Smooth muscle cell (in vitro differentiated cells): ENCODE data around the gene SATB2. TPM values are rescaled to one million over a fixed set of nuclear protein-coding genes. Genes with fewer than 3 reads are reported as not detected.

ENCODE experiments used
- DNase-seq: peaks from one replicate; lab custom pipeline; 2025; ENCODE audit not compliant: unreplicated experiment; lab: John Stamatoyannopoulos, UW
- H2AFZ ChIP-seq: fragments of 200-600 bp; sonication (generic); 2 replicates; pipeline ENCODE4 v1.6.0; 2016; ENCODE audit warnings: antibody characterized with exemption, low read depth, mild to moderate bottlenecking
- H3F3A ChIP-seq: fragments of 200-600 bp; sonication (generic); 2 replicates; pipeline ENCODE4 v1.6.0; 2017; ENCODE audit warnings: antibody characterized with exemption, low read depth
- H3K27ac ChIP-seq: fragments of 200-600 bp; sonication (generic); 2 replicates; pipeline ENCODE4 v1.5.1; 2016; ENCODE audit warnings: low read depth, mild to moderate bottlenecking
- H3K27me3 ChIP-seq: fragments of 200-600 bp; sonication (generic); 2 replicates; pipeline ENCODE4 v1.6.1; 2016; ENCODE audit warnings: low read depth, mild to moderate bottlenecking
- H3K36me3 ChIP-seq: fragments of 200-600 bp; sonication (generic); 2 replicates; pipeline ENCODE4 v1.5.1; 2016; ENCODE audit warnings: low read depth
- H3K4me1 ChIP-seq: fragments of 200-600 bp; sonication (generic); 2 replicates; pipeline ENCODE4 v1.5.1; 2016; ENCODE audit warnings: low read depth
- H3K4me2 ChIP-seq: fragments of 200-600 bp; sonication (generic); 2 replicates; pipeline ENCODE4 v1.6.0; 2016; ENCODE audit warnings: mild to moderate bottlenecking
- H3K4me3 ChIP-seq: fragments of 200-600 bp; sonication (generic); 2 replicates; pipeline ENCODE4 v1.5.1; 2016; ENCODE audit warnings: mild to moderate bottlenecking
- H3K79me2 ChIP-seq: fragments of 200-600 bp; sonication (generic); 2 replicates; pipeline ENCODE4 v1.6.0; 2016; ENCODE audit warnings: low read depth, mild to moderate bottlenecking
- H3K9ac ChIP-seq: fragments of 200-600 bp; sonication (generic); 2 replicates; pipeline ENCODE4 v1.6.0; 2016; ENCODE audit warnings: low read depth
- H3K9me3 ChIP-seq: fragments of 200-600 bp; sonication (generic); replicated peaks from 2 replicates; pipeline ENCODE4 v1.5.1; 2016; ENCODE audit warnings: low read depth
- H4K20me1 ChIP-seq: fragments of 200-600 bp; sonication (generic); 2 replicates; pipeline ENCODE4 v1.6.0; 2016; ENCODE audit warnings: low read depth
- WGBS: methylation state at CpG from one replicate; pipeline ENCODE4 v1.1.7; 2016; ENCODE audit warnings: low lambda C conversion rate; 5-methylcytosine and 5-hydroxymethylcytosine counted together
- polyA plus RNA-seq: library from polyadenylated mRNA; unstranded; fragments of >200 nt; fragmentation: Nextera tagmentation; extraction: Ambion mirVana; gene quantifications from 2 replicates; pipeline ENCODE4 v1.2.1, GENCODE V29; 2016
- total RNA-seq: library from RNA; depleted of rRNA; stranded (reverse); fragments of >200 nt; gene quantifications from 2 replicates; pipeline ENCODE4 v1.2.3, GENCODE V29; 2014
- TF ChIP-seq, protein P1 (sequence below): fragments of 200-600 bp; sonication (generic); IDR thresholded peaks from 2 replicates; pipeline ENCODE4 v1.5.1; 2017; ENCODE audit warnings: borderline replicate concordance, mild to moderate bottlenecking, antibody characterized with exemption; ENCODE audit not compliant: insufficient read depth, poor library complexity, severe bottlenecking

Gene SATB2
- total and polyA plus RNA-seq, 2 experiments from 2014 or later, result 0.73 to 12.5 TPM

DNA sequence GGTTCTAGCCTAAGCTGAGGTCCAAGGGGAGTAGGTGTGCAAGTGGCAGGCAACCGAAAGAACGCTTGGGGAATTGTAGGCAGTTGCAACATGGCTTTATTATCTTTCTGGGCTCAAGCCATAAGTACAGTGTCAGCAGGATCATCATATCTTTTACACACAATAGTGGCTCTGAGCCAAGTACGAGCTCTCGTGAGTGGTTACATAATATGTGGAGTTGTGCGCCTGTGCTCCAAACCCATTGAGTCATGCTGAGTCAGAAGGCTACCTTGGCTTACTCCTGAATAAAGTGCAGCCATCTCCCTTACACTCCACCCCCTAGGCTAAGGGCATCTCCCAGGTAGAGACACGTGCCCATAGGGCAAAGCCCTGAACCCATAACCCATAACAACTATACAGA, 233.9 kb downstream of the SATB2 start:
- H3K36me3 ChIP-seq, result no peaks in the 10 kb centered on the region
- no peaks in the 10 kb centered on the region for H3K79me2 ChIP-seq
- no peaks in the 10 kb centered on the region for H3K4me1 ChIP-seq
- H3K27ac ChIP-seq, result no peak overlapping the region
- H3K27me3 ChIP-seq, result no peaks in the 10 kb centered on the region
- DNase-seq, result no peak
- H3K4me3 ChIP-seq, result no peak overlapping the region
- 89% methylated on average over 6 of the region's 6 CpGs for WGBS
- H3K4me2 ChIP-seq, result no peak overlapping the region
- TF ChIP-seq, protein P1, sequence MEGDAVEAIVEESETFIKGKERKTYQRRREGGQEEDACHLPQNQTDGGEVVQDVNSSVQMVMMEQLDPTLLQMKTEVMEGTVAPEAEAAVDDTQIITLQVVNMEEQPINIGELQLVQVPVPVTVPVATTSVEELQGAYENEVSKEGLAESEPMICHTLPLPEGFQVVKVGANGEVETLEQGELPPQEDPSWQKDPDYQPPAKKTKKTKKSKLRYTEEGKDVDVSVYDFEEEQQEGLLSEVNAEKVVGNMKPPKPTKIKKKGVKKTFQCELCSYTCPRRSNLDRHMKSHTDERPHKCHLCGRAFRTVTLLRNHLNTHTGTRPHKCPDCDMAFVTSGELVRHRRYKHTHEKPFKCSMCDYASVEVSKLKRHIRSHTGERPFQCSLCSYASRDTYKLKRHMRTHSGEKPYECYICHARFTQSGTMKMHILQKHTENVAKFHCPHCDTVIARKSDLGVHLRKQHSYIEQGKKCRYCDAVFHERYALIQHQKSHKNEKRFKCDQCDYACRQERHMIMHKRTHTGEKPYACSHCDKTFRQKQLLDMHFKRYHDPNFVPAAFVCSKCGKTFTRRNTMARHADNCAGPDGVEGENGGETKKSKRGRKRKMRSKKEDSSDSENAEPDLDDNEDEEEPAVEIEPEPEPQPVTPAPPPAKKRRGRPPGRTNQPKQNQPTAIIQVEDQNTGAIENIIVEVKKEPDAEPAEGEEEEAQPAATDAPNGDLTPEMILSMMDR, result no peak
- H2AFZ ChIP-seq, result no peak overlapping the region
- no peaks in the 10 kb centered on the region for H4K20me1 ChIP-seq
- H3K9ac ChIP-seq, result no peak overlapping the region
- H3F3A ChIP-seq, result no peaks in the 10 kb centered on the region
- H3K9me3 ChIP-seq, result no peaks in the 10 kb centered on the region

DNA sequence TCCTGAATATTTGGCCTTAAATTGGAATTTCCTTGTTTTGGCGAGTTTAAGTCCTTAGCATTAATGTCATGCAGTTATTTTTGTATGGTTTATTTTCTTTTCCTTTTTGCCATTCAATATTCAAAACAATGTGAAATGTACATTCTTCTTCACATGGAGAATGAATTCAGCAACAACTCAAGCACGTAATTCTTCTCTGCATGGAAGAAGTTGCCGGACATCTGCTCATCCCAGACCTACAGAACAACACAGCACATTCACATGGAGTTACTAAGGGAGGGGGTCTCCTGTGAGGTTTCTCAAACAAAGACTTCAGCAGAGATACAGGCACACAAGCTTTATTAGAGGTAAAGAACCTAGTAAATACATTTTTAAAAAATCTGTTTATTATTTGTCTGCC, 236.8 kb downstream of the SATB2 start:
- H3K9me3 ChIP-seq, result no peaks in the 10 kb centered on the region
- no peaks in the 10 kb centered on the region for H3K36me3 ChIP-seq
- no peak overlapping the region for H2AFZ ChIP-seq
- TF ChIP-seq, protein P1, result no peak
- H3K27ac ChIP-seq, result no peak overlapping the region
- H4K20me1 ChIP-seq, result no peaks in the 10 kb centered on the region
- no peak overlapping the region for H3K9ac ChIP-seq
- no peaks in the 10 kb centered on the region for H3K27me3 ChIP-seq
- no peaks in the 10 kb centered on the region for H3F3A ChIP-seq
- WGBS, result 88% methylated on average over 3 of the region's 3 CpGs
- no peak overlapping the region for H3K4me3 ChIP-seq
- DNase-seq, result no peak
- no peaks in the 10 kb centered on the region for H3K4me1 ChIP-seq
- no peaks in the 10 kb centered on the region for H3K79me2 ChIP-seq
- no peak overlapping the region for H3K4me2 ChIP-seq

DNA sequence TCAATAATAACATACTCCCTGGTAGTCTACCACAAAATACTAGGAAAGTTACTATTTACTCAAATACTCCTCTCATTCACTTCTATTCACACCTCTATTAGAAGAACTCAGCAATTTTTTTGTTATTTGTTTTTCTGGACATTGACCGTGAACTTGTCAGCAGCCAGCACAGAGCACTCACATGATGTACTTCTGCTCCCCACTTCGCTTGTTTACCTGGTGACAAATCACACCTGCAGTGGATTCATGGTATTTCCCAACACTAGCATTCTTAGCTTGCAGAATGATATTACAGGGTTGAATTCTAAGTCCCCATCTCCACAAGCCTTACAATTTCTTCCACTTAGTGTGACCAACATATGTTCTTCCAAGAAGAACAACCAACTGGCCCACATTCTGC, 238.2 kb downstream of the SATB2 start:
- no peak for DNase-seq
- Histone ChIP-seq H3K79me2 (no peaks in the 10 kb centered on the region), H3K4me1 (no peaks in the 10 kb centered on the region), H2AFZ (no peak overlapping the region), H3F3A (no peaks in the 10 kb centered on the region), H3K4me3 (no peak overlapping the region), H3K27me3 (no peaks in the 10 kb centered on the region), H3K9me3 (no peaks in the 10 kb centered on the region), H3K9ac (no peak overlapping the region), H3K36me3 (no peaks in the 10 kb centered on the region), H3K4me2 (no peak overlapping the region), H3K27ac (no peak overlapping the region), H4K20me1 (no peaks in the 10 kb centered on the region)
- 88% methylated on average over 2 of the region's 2 CpGs for WGBS
- TF ChIP-seq, protein P1, result no peak
